ENCODE measurements around the gene MED9. TPM values are rescaled to one million over a fixed set of nuclear protein-coding genes. Genes with fewer than 3 reads are reported as not detected.

MED9 gene
- total RNA-seq, 1 donor from 2014 or later, result 19.3 TPM

- Mint-ChIP-seq H3K4me1 (ENCODE audit: unreplicated experiment) (peaks cover 8% of the 10 kb centered on the region), H3K27ac (no peak overlapping the region), H3K27me3 (peaks cover 4% of the 10 kb centered on the region), H3K4me3 (no peak overlapping the region), H3K9me3 (no peaks in the 10 kb centered on the region), H3K36me3 (no peaks in the 10 kb centered on the region)
- DNase-seq (ENCODE audit: extremely low spot score, unreplicated experiment), result no peak
- no peak for TF ChIP-seq CTCF (conservative IDR thresholded peaks at IDR 0.05)
Measured at GRCh38 chr17:17503566-17504130, 26.8 kb downstream of the MED9 start.

- no peak for TF ChIP-seq CTCF (conservative IDR thresholded peaks at IDR 0.05)
- Mint-ChIP-seq H3K4me1 (ENCODE audit: unreplicated experiment) (peaks cover 8% of the 10 kb centered on the region), H3K4me3 (no peak overlapping the region)
Measured at GRCh38 chr17:17504341-17505140, 27.7 kb downstream of the MED9 start.

GRCh38 chr17:17505151-17505550 is 28.4 kb downstream of the MED9 start:
- H3K4me3 Mint-ChIP-seq, result no peak overlapping the region
- no peak for TF ChIP-seq CTCF (conservative IDR thresholded peaks at IDR 0.05)

More at GRCh38 chr17:17504341-17505140, 27.7 kb downstream of the MED9 start:
- no peaks in the 10 kb centered on the region for H3K36me3 Mint-ChIP-seq
- DNase-seq (ENCODE audit: extremely low spot score, unreplicated experiment), result no peak
- H3K9me3 Mint-ChIP-seq, result no peaks in the 10 kb centered on the region
- H3K27ac Mint-ChIP-seq, result no peak overlapping the region
- H3K27me3 Mint-ChIP-seq, result peaks cover 4% of the 10 kb centered on the region

GRCh38 chr17:17505610-17506171 is 28.9 kb downstream of the MED9 start:
- no peak for TF ChIP-seq CTCF (conservative IDR thresholded peaks at IDR 0.05)
- Mint-ChIP-seq H3K27me3 (peaks cover 4% of the 10 kb centered on the region), H3K9me3 (no peaks in the 10 kb centered on the region), H3K27ac (no peak overlapping the region), H3K4me3 (no peak overlapping the region), H3K4me1 (ENCODE audit: unreplicated experiment) (peaks cover 8% of the 10 kb centered on the region), H3K36me3 (no peaks in the 10 kb centered on the region)
- DNase-seq (ENCODE audit: extremely low spot score, unreplicated experiment), result no peak

More at GRCh38 chr17:17505151-17505550, 28.4 kb downstream of the MED9 start:
- DNase-seq (ENCODE audit: extremely low spot score, unreplicated experiment), result no peak
- Mint-ChIP-seq H3K9me3 (no peaks in the 10 kb centered on the region), H3K36me3 (no peaks in the 10 kb centered on the region), H3K27me3 (peaks cover 4% of the 10 kb centered on the region), H3K4me1 (ENCODE audit: unreplicated experiment) (peaks cover 8% of the 10 kb centered on the region), H3K27ac (no peak overlapping the region)

- TF ChIP-seq CTCF (conservative IDR thresholded peaks at IDR 0.05), result no peak
- H3K27ac Mint-ChIP-seq, result no peak overlapping the region
- H3K27me3 Mint-ChIP-seq, result no peaks in the 10 kb centered on the region
- no peaks in the 10 kb centered on the region for H3K9me3 Mint-ChIP-seq
- peaks cover 8% of the 10 kb centered on the region for H3K4me1 Mint-ChIP-seq (ENCODE audit: unreplicated experiment)
- no peak for DNase-seq (ENCODE audit: extremely low spot score, unreplicated experiment)
- H3K36me3 Mint-ChIP-seq, result no peaks in the 10 kb centered on the region
- no peak overlapping the region for H3K4me3 Mint-ChIP-seq
Measured at GRCh38 chr17:17506181-17506741, 29.5 kb downstream of the MED9 start.
